Measurements from ENCODE around the gene FKRP.

FKRP gene

GRCh38 chr19:46732172-46732938, 13.5 kb upstream of the FKRP start:
- DNase-seq (ENCODE audit: low spot score) = no peak

- DNase-seq (ENCODE audit: low spot score) = no peak
These were observed 12.7 kb upstream of the FKRP start for GRCh38 chr19:46732966-46733689.

- DNase-seq (ENCODE audit: low spot score) = no peak
These were observed 12.1 kb upstream of the FKRP start for GRCh38 chr19:46733690-46734292.

GRCh38 chr19:46736531-46737297, 9.1 kb upstream of the FKRP start:
- no peak for DNase-seq (ENCODE audit: low spot score)

GRCh38 chr19:46737298-46737654, 8.6 kb upstream of the FKRP start:
- DNase-seq (ENCODE audit: low spot score) = no peak

GRCh38 chr19:46737761-46738171, 8.1 kb upstream of the FKRP start:
- DNase-seq (ENCODE audit: low spot score) = no peak

- DNase-seq (ENCODE audit: low spot score) = no peak
These were observed 6.5 kb upstream of the FKRP start for GRCh38 chr19:46739290-46739771.

- DNase-seq (ENCODE audit: low spot score) = no peak
These were observed 4.4 kb upstream of the FKRP start for GRCh38 chr19:46741447-46741846.

GRCh38 chr19:46742926-46743480, 2.9 kb upstream of the FKRP start:
- no peak for DNase-seq (ENCODE audit: low spot score)

GRCh38 chr19:46744005-46744691, 1.7 kb upstream of the FKRP start:
- DNase-seq (ENCODE audit: low spot score) = no peak

GRCh38 chr19:46745030-46745429, 827 bp upstream of the FKRP start:
- DNase-seq (ENCODE audit: low spot score) = no peak

- DNase-seq (ENCODE audit: low spot score) = peak; percentile 39
These were observed 612 bp downstream of the FKRP start, which contains the start of gene STRN4 for GRCh38 chr19:46746281-46747057. Gene STRN4 (minus strand): TSS chr19:46746450. CDS start chr19:46746430, 20 bp downstream.

- DNase-seq (ENCODE audit: low spot score) = peak; percentile 76
These were observed 2.7 kb downstream of the FKRP start for GRCh38 chr19:46748325-46749109.

- DNase-seq (ENCODE audit: low spot score) = peak; percentile 53
These were observed 7.7 kb downstream of the FKRP start for GRCh38 chr19:46753420-46754155.

GRCh38 chr19:46755077-46755852, 9.4 kb downstream of the FKRP start:
- no peak for DNase-seq (ENCODE audit: low spot score)

GRCh38 chr19:46755853-46756543, 10.1 kb downstream of the FKRP start:
- DNase-seq (ENCODE audit: low spot score) = no peak

GRCh38 chr19:46756544-46756888, 10.7 kb downstream of the FKRP start:
- DNase-seq (ENCODE audit: low spot score) = no peak

- no peak for DNase-seq (ENCODE audit: low spot score)
These were observed 13.3 kb downstream of the FKRP start for GRCh38 chr19:46759206-46759605.
